GM20000 (cell line): ENCODE measurements around the gene TNFRSF9.

Experiments used
- DNase-seq: peaks from one replicate; pipeline ENCODE4 v3.0.0; 2012; ENCODE audit warnings: low spot score
- CTCF ChIP-seq: IDR thresholded peaks from 2 replicates; pipeline ENCODE4 v1.5.1; 2012; ENCODE audit warnings: mild to moderate bottlenecking, control low read depth; ENCODE audit errors: extremely low read depth, missing control alignments

TNFRSF9 gene

GRCh38 chr1:7896994-7897393 is 43.6 kb downstream of the TNFRSF9 start:
- TF ChIP-seq CTCF = no peak
- no peak for DNase-seq

GRCh38 chr1:7893529-7894180 is 47.0 kb downstream of the TNFRSF9 start:
- TF ChIP-seq CTCF = no peak
- no peak for DNase-seq

DNA sequence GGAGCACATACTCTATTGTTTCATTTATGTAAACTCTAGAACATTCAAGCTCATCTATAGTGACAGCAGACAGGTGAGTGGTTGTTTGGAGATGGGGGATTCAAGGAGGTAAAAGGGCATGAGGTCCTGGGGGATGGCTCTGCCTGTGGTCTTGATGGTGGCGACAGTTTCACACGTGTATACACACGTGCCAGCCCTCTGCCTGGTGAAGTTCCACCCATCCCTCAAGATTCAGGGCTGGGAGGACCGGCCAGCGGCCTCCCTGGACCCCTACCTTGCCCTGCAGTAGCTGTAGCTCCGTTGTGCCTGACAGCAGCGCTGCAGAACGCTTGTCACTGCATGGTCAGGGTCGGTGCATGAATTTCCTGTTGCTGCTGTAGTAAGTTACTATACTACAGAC is 48.8 kb downstream of the TNFRSF9 start:
- TF ChIP-seq CTCF = no peak
- DNase-seq = no peak

- TF ChIP-seq CTCF = no peak
- no peak for DNase-seq
Measured at GRCh38 chr1:7890853-7891252, 49.8 kb downstream of the TNFRSF9 start.

- TF ChIP-seq CTCF = no peak
- DNase-seq = no peak
Measured at GRCh38 chr1:7888248-7889081, 52.2 kb downstream of the TNFRSF9 start.

- no peak for DNase-seq
Measured at GRCh38 chr1:7886405-7886745, 54.3 kb downstream of the TNFRSF9 start.

More at GRCh38 chr1:7886405-7886745, 54.3 kb downstream of the TNFRSF9 start:
- TF ChIP-seq CTCF = no peak
